ENCODE measurements around the gene GABRR2.
"Not testable (repeated sequence)": the region's sequence is repeated elsewhere in the genome, so short reads cannot be mapped to it uniquely, and the experiment has no call there.

The GABRR2 gene

DNA sequence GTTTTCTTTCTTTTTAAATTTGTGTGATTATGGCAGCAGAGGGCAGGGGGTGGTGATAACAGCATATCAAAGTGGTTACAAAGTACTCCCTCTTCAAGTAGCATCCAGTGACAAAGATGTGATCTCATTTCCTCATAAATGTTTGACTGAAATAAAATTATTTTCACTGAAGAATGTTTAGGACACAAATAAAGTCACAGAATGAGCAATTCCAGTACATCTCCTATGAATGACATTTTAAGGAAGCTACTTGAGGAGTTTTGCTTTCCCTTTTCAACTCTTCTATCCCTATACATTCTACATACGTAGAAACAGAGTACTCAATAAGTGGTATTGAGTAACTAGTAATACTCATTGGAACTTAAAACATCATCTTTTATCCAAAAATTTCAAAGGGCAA is 13.9 kb upstream of the GABRR2 start:
- in situ Hi-C loops (cut with MboI; ENCODE audit: low sequenced_read_pairs), result no loop called here

DNA sequence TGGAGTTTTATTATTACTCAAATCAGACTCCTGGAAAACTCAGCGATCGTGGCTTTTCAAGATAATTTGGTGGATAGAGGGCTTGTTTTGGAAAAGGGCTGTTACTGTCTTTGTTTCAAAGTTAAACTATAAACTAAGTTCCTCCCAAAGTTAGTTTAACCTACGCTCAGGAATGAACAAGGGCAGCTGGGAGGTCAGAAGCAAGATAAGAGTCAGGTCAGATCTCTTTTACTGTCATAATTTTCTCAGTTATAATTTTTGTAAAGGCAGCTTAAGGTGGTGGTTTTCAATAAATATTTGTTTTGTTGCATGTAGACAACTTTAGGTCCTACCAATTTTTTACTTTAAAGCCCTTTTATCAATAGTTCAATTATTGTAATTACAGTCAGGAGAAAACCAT is 9.2 kb upstream of the GABRR2 start:
- in situ Hi-C loops (cut with MboI; ENCODE audit: low sequenced_read_pairs), result no loop called here

DNA sequence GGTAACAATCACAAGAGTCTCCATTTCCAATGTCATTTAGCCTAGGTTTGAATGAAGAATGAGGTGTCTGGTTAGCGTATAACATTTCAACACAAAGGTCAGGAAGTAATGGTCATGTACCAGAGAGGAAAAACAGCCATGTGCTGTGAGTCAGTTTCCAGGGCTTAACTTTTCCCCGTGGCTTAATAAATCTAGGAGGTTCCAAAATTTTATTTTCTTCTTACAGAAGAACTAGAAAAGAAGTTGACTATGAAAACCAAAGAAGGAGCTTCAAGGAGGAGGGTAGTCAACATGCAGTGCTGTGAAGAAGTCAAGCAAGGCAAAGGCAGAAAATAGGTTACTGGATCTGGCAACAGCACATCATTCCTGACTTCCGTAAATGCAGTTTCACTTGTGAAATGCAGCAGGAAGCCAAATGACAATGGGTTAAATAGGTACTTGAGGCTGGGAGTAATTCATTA is 8.4 kb upstream of the GABRR2 start:
- in situ Hi-C loops (cut with MboI; ENCODE audit: low sequenced_read_pairs), result no loop called here

DNA sequence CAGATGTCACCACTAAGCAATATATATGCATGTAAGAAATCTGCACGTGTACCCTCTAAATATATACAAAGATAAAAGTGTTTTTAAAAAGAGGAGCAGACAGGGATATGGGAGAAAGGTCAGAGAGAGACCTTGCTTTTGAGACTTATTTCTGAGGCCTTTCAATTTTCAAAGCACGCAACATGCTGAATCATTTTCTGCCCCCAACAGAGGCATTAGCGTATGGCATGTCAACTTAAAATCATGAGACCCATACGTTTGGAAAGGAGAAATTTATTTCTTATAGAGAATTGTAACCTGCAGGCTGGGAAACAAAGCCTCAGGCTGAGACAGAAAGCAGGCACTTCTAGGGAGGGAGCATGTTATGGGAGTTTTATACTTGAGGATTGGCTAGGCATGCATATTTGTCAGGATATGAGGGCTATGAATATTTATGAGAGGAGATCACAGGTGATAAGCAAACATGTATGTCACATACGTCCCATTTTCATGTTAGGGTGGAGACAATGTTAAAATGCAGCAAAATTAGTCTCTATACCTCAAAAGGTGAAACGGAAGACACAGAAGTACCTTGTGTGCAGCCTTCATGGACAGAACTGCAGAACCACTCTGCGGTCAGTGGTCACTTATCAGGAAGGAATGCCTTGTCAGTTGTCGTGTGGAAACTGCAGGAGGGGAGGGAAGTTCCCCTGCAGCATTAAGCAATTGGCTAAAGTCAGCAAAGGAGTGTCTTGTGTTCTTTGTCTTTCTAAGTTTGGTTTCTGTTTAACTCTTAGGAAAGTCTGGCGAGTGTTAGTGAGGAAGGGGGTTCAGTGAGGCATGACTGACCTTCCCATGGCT is 6.3 kb upstream of the GABRR2 start:
- in situ Hi-C loops (cut with MboI; ENCODE audit: low sequenced_read_pairs), result no loop called here

DNA sequence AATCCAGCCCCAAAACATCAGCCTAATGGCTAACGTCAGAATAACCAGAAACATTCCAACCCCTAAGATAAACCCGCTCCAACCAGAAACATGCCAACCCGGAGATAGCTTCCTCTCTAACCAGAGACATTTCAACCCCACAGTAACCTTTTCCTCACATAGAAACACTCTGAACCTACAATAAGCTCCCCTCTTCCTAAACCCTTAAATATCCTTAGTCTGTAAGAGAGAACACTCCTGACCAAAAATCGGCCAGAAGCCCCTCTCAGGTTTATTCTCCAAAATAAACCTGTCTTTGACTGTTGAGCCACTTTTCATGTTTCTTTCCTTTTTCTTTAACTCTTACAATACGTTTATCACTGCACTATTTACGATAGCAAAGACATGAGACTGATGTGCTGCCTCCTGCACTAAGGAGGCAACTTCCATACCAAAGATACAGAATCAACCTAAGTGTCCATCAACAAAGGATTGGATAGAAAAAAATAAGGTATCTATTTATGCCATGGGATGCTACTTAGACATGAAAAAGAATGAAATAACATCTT is 5.0 kb upstream of the GABRR2 start:
- in situ Hi-C loops (cut with MboI; ENCODE audit: low sequenced_read_pairs), result no loop called here

DNA sequence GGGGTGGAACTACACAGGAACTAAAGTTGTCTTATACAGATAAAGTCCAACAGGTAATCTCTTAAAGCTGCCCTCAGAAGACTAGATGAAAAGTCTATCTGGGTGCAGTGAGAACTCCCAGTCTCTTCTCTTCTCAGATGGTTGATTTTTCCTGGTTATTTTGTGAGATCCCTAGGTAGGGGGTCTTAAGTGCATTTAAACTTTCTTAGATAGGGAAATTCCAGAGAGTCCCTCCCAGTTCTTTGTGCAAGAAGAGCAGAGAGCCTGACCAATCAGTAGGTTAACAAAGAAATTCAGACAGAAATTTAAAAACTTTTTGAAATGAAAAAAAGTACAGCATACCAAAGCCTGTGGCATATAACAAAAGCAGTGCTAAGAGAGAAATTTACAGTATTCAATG is 2.0 kb upstream of the GABRR2 start:
- in situ Hi-C loops (cut with MboI; ENCODE audit: low sequenced_read_pairs), result no loop called here

DNA sequence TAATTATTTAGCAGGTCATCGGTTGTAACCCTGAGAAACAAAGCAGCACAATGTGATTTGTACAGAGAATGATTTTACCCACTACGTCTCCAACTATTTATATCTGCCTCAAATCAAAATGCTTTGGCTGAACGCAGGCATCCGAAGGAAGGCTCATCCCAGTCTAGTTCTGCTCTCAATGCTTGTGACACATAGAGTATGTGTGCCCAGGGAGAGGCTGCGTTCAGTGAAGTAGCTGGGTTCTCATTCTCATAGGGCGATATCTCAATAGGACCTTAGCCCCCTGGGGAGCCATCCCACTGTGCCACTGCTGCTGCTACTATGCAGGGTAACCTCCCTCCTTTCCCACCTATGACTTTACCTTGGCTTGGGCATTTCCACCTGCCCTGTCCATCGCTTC is 407 bp downstream of the GABRR2 start:
- in situ Hi-C loops (cut with MboI; ENCODE audit: low sequenced_read_pairs), result no loop called here

DNA sequence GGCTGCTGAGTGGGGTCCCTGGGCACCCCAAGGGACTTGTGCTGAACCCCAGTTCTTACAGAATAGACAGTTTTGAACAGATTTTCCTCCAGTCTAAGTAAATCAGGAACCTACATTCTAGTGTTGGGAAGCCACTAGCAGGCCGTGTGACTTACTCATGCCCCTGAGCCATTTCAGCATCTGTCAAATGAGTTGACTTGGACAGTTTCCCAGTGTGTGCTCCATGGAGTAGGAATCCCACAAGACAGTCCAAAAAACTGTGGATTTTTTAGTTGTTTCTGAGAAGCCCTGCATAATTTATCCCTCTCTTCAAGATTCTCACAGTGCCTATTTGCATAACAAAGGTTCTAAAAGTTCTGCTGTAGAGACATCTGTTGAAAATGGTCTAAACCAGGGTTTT is 2.1 kb downstream of the GABRR2 start:
- in situ Hi-C loops (cut with MboI; ENCODE audit: low sequenced_read_pairs), result no loop called here

DNA sequence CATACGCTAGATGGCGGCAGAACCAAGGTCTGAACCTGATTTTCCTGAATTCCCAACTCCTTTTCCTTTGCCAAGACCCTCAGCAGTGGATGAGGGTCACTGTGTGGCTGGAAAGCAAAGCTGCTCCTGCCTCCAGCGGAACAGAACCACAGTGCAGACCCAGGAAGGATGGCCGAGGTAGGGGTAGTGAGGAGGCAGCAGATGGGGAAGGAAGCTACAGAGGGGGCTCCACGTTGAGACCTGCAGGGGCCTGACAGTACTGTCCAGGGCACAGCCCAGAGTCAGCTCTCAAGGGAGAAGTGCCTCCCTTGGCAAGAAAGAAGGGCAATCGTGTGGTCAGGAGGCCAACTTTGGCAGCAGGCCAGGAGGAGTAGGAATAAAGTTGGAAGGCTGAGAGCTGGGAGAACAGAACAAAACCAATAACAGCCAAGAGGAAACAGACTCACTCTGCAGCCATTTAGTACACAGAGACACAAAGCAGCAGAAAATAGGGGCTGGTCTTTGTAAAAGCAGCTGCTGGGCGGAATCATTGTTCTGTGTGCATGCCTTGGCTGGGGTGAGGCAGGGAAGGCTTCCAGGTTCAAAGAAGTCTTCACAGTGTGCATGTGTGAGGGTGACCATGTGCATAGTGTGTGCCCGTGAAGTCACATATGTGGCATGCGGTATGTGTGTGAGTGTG is 3.1 kb downstream of the GABRR2 start:
- in situ Hi-C loops (cut with MboI; ENCODE audit: low sequenced_read_pairs), result no loop called here

DNA sequence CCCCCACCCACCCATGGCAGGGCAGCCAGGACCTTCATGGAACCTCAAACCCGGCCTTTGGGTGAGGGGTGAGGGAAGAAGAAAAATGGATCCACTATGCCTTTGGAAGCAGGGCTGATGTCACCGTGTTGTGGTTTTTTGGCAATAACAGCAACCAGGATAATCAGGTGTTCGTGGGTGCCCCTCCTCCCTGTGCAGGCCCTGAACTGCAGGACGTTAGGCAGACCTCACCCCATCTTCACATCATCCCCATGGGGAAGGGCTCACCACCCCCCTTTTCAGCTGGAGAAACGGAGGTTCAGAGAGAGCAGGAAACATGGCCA is 3.6 kb downstream of the GABRR2 start:
- in situ Hi-C loops (cut with MboI; ENCODE audit: low sequenced_read_pairs), result no loop called here

DNA sequence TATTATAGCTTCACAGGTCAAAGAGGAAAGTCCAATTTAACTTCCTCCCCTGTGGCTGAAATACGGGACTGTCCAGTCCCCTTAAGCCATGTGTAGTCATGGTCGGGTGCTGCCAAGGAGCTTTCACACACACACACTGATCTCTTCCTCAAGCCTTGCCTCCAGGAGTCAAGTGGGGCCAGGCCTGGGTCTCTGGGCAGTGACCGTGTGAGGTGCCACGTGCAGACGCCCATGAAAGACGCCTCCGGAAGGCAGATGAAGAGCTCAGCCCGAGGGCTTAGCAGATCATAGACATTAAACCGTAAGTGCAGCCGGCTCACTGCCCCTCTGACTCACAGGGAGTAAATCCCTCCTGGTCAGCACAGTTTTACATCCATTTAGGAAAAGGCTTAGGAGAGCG is 4.2 kb downstream of the GABRR2 start:
- in situ Hi-C loops (cut with MboI; ENCODE audit: low sequenced_read_pairs), result no loop called here

DNA sequence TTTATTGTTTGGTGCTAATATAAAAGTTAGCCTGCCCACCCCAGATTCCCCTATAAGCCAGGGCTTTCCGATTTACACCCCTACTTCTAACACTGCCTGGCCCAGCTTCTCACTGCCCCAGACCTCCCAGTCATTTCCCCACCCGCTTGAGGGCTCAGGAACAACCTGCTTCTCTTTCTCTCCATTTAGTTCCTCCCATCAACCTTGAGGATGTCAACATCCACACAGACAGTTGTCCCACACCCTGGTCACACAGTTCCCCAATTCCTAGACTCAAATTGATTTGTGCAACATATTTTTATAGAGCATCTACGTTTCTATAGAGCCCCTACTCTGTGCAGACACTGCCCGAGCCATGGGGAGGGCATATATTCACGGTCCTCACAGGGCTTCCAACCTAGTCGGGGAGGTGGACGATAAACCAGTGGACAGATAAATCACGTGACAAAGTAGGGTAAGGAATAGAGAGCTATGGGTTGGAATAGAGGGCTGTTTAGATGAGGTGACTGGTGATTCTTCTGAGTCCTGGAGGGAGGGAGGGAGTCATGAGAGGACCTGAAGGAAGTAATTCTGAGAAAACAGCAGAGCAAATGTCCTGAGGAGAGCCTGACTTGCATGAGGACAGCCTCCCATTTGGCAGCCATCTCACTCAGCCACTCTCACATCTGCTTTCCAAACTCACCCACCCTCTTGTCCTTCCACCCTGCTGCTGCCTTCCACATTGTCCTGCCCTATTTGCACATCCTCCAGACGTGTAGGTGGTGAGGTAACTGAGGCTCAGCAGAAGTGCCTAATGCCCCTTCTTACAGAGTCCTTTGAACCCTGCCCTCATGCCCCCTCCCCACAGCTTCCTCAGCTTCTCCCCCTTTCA is 6.3 kb downstream of the GABRR2 start:
- in situ Hi-C loops (cut with MboI; ENCODE audit: low sequenced_read_pairs), result no loop called here

DNA sequence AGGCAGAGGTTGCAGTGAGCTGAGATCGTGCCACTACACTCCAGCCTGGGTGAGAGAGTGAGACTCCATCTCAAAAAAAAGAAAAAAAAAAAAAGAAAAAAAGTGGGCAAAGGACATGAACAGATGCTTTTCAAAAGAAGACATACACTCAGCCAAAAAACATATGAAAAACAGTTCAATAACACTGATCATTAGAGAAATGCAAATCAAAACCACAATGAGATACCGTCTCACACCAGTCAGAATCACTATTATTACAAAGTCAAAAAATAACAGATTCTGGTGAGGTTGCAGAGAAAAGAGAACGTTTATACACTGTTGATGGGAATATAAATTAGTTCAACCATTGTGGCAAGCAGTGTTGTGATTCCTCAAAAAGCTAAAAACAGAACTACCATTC is 10.6 kb downstream of the GABRR2 start:
- in situ Hi-C loops (cut with MboI; ENCODE audit: low sequenced_read_pairs), result not testable (repeated sequence)

DNA sequence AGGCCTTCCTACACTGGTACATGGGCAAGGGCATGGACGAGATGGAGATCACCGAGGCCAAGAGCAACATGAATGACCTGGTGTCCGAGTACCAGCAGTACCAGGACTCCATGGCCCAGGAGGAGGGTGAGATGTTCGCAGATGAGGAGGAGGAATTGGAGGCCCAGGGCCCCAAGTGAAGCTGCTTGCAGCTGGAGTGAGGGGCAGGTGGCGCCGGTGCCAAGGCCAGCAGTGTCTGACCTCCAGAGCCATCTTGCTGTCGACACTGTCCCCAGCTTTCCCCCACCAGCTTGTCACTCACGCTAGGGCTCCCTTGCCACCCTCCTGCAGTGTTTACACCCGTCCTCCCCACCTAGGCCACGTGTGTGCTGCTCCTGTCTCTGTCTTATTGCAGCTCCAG is 12.2 kb downstream of the GABRR2 start:
- in situ Hi-C loops (cut with MboI; ENCODE audit: low sequenced_read_pairs), result no loop called here

DNA sequence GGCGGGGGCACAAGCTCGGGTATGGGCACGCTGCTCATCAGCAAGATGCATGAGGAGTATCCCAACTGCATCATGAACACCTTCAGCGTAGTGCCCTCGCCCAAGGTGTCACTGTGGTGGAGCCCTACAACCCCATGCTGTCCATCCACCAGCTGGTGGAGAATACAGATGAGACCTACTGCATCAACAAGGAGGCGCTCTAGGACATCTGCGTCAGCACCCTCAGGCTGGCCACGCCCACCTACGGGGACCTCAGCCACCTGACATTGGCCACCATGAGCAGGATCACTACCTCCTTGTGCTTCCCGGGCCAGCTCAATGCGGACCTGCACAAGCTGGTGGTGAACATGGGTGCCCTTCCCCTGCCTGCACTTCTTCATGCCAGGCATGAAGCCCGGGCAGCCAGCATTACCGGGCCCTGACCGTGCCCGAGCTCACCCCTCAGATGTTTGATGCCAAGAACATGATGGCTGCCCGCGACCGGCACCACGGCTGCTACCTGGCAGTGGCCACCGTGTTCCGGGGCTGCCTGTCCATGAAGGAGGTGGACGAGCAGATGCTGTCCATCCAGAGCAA is 12.8 kb downstream of the GABRR2 start:
- in situ Hi-C loops (cut with MboI; ENCODE audit: low sequenced_read_pairs), result no loop called here

DNA sequence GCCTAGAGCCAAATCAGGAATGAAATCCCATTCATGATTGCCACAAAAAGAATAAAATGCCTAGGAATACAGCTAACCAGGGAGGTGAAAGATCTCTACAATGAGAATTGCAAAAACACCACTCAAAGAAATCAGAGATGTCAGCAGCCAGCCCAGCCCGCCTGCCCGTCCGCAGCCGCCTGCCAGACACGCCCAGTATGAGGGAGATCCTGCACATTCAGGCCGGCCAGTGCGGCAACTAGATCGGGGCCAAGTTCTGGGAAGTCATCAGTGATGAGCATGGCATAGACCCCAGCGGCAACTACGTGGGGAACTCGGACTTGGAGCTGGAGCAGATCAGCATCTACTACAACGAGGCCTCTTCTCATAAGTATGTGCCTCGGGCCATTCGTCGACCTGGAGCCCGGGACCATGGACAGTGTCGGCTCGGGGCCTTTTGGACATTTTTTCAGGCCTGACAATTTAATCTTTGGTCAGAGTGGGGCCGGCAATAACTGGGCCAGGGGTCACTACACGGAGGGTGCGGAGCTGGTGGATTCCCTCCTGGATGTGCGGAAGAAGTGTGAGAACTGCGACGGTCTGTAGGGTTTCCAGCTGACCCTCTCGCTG is 13.4 kb downstream of the GABRR2 start:
- in situ Hi-C loops (cut with MboI; ENCODE audit: low sequenced_read_pairs), result no loop called here

DNA sequence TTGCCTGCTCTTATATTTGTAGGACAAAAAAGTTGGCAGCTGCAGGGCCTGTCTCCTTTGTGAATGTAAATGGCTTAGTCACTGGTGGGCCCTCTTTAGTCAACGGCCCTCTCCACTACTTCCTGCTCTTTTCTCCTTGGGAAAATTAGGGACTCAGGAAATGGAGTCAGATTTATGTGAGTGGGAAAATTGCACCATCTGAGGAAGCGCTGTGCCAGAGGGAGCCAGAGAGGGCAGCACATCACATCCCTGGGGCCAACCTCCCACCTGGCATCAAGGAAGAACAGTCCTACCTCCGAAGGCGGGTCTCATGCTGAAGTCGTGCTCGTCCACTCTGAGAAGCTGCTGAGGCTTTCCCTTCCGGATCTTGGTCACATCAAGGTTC is 15.6 kb downstream of the GABRR2 start:
- in situ Hi-C loops (cut with MboI; ENCODE audit: low sequenced_read_pairs), result no loop called here

DNA sequence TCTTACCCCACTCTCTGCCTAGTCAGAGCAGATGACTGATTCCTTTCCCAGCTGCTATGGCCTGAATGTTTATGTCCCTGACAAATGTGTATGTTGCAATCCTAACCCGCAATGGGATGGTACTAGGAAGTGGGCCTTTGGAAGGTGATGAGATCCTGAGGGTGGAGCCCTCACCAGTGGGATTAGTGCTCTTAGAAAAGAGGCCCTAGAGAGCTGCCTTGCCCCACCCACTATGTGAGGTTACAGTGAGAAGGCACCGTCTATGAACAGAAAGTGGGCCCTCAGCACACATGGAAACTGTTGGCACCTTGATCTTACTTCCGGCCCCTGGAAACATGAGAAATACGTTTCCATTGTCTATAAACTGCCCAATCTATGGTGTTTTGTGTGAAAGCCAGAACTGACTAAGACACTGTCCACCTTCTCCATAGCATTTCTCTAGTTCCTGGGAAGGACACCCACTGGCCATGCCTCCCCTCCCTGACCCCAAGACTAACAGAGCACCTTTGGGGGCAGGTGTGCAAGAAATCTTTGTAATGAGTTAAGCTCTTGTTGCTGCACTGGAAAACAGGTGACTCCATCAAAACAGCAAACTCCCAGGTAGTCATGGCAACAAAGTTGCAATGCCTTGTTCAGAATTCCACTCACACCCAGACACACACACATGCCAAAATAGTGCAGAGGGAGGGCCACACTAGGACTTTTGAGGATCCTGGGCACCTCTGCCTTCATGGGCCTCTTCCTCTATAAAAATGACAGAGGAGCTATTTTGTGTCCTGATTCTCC is 16.2 kb downstream of the GABRR2 start:
- in situ Hi-C loops (cut with MboI; ENCODE audit: low sequenced_read_pairs), result no loop called here

DNA sequence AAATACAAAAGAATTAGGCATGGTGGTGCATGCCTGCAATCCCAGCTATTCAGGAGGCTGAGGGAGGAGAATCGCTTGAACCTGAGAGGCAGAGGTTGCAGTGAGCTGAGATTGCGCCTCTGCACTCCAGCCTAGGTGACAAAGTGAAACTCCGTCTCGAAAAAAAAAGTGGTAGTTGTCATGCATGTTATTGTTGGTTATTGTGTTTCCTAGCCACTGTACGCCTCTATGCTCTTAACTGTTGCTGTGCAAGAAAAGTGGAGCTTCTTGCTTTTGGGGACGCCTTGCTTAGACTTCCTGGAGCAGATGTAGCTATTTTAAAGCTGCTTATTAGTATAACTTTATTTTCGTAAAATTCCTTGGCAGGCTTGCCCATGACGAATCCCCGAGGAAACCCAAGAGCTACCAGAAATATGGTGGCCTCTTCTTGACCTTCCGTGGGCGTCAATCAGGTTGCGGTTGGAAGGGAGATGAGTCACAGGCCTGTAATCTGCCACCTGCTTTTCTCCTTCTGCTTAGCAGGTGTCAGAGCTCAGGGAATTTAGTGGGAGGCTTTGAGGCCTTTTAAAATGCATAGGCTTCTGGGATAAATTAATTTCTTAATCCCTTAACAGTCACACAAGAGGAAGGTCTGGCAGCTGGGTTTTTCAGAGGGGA is 17.3 kb downstream of the GABRR2 start:
- in situ Hi-C loops (cut with MboI; ENCODE audit: low sequenced_read_pairs), result no loop called here
